GM12891 (cell line): Measurements from ENCODE around the gene ASB2.

ENCODE experiments used
- DNase-seq: peaks from one replicate; pipeline ENCODE4 v3.0.0; 2011; ENCODE audit warnings: low spot score; ENCODE audit not compliant: insufficient read length
- FAIRE-seq: peaks from 2 replicates; lab custom pipeline; 2011; peaks lifted over from hg19 to GRCh38; lab: Jason Lieb, UNC
- PAX5 ChIP-seq: IDR thresholded peaks from 2 replicates; pipeline ENCODE4 v1.6.1; 2011; ENCODE audit warnings: low read length, moderate library complexity, mild to moderate bottlenecking; ENCODE audit not compliant: insufficient read depth, severe bottlenecking
- POLR2A ChIP-seq: IDR thresholded peaks from 2 replicates; pipeline ENCODE4 v1.6.1; 2011; ENCODE audit warnings: low read depth, low read length, control low read depth
- POLR2AphosphoS5 ChIP-seq: IDR thresholded peaks from 2 replicates; pipeline ENCODE4 v1.6.1; 2011; ENCODE audit warnings: low read depth, low read length, control low read depth
- POU2F2 ChIP-seq: IDR thresholded peaks from 2 replicates; pipeline ENCODE4 v1.6.1; 2011; ENCODE audit warnings: low read depth, mild to moderate bottlenecking, control low read depth, low read length, moderate library complexity
- SPI1 ChIP-seq: IDR thresholded peaks from 2 replicates; pipeline ENCODE4 v1.6.1; 2011; ENCODE audit warnings: low read depth, low read length, control low read depth
- TAF1 ChIP-seq: IDR thresholded peaks from 2 replicates; pipeline ENCODE4 v1.6.1; 2011; ENCODE audit warnings: low read depth, low read length, control low read depth

The ASB2 gene

GRCh38 chr14:93926873-93927799 is 49.2 kb downstream of the ASB2 start, which contains the start of gene FAM181A:
TSS of gene FAM181A (plus strand) at chr14:93927344. CDS start at chr14:93928286, 942 bp downstream.
- no peak for FAIRE-seq
- no peak for DNase-seq
- no peak for TF ChIP-seq SPI1
- TF ChIP-seq POLR2AphosphoS5 = no peak
- no peak for TF ChIP-seq PAX5
- no peak for TF ChIP-seq POLR2A
- no peak for TF ChIP-seq POU2F2
- TF ChIP-seq TAF1 = no peak

DNA sequence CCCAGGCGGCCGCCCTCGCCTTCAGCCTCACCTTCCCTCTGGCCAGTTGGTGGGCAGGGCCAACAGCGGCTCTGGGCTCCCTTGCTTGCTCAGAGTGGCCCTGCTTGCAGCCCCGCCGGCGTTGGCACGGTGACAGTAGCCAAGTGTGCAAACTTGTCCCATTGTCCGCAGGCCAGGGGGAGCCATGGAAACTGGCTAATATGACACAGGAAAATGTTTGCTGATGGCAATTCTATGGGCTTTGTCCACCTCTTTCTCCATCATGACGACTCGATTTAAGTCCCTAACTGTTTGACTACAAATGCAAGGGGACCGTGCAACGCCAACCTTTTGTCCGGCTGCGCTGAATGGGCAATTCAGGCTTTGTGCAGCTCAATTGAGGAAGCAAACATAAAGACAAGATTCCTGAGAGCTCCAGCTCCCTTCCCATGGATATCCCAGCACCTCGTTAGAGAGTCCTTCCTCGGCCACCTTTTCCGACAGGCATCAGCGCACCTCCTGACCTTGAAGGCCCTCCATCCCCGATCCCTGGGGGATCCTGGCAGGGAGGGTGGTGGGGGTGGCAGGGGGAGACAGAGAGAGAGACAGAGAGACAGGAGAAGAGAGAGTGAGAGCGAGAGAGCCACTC is 50.0 kb downstream of the ASB2 start:
- FAIRE-seq (no peak), DNase-seq (no peak)
- TF ChIP-seq SPI1 (no peak), TAF1 (no peak), POU2F2 (no peak), POLR2A (no peak), POLR2AphosphoS5 (no peak), PAX5 (no peak)

DNA sequence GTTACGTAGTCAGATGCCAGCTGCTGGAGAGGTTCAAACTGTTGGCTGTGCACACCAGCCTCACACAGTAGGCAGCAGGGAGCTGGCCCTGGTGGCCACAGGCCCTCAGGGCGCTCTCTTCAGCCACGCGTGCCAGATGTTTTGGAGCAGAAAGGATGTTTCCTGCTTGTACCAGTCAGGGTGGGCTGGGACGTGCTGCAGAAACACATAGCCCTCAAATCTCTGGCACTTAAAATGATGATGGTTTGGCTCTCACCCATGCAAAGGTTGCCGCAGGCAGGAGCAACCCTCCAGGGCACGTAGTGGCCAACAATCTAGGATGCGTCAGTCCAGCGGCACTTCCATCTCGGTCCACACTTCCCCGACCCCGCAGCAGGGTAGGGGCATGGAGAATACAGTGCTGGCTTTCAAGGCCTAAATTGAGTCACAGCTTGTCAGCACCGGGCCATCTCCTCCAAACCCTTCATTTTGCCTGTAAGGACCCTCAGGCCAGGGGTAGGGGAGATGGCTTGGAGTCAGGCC is 50.9 kb downstream of the ASB2 start:
- TF ChIP-seq POU2F2 (no peak), PAX5 (no peak), POLR2A (no peak), SPI1 (no peak), POLR2AphosphoS5 (no peak), TAF1 (no peak)
- FAIRE-seq = no peak
- no peak for DNase-seq

GRCh38 chr14:93924592-93925355 is 51.6 kb downstream of the ASB2 start:
- TF ChIP-seq TAF1 (no peak), POU2F2 (no peak), POLR2A (no peak), PAX5 (no peak), SPI1 (no peak), POLR2AphosphoS5 (no peak)
- DNase-seq (no peak), FAIRE-seq (no peak)

DNA sequence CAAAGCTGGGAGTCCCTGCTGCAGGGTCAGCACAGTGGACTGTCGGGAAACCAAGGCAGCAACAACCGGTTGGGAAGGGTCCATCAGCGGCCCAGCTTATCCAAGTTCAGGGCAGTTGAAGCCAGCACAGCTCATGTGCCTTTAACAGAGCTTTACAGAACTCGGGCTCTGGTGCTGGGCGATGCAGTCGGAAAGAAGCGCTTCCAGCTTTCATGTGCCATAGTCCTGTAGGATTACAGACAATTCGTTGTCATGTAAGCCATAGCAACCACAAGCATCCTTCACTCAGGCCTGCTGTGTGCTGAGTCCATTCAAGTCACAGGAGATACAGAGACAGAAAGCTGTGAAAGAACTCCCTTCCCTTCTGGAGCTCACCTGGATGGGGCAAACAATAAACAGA is 52.7 kb downstream of the ASB2 start:
- FAIRE-seq (no peak), DNase-seq (no peak)
- no peak for TF ChIP-seq POLR2AphosphoS5
- no peak for TF ChIP-seq TAF1

DNA sequence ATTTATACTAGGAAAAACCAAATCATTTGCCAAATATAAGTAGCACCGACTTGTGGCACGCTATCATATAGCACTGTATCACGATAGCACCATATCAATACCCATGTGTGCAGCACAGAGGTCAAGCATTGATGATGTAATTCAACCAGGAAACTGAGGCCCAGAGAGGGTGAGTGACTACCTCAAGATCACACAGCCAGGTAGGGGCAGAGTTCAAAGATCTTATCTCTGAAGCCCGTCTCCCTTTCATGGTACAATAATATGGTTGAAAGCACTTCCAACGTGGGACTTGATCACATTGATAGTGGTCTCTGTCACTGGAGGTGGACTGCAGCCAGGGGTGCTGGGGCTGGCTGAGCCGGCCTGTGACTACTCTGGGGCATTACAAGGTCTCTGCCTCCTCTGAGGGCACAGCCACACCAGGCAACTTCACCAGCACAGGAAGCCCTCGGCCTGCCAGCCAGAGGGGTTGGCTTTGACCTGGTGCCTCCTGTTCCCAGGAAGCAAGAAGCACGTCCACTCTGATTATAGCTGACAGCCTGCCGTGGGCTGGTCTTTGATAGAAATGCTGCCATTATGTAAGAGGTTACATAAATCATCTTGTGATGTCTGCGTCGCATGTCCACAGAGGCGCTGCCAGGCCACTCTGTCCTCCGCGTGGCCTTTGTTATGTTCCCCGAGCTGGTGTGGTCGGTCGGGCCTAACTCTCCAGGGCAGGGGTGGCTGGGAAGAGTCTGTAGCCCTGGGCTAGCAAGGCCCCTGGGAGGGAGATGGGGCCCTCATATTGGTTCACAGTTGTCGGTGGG is 55.2 kb downstream of the ASB2 start:
- FAIRE-seq (no peak), DNase-seq (no peak)
- TF ChIP-seq TAF1 (no peak), POLR2AphosphoS5 (no peak), PAX5 (no peak), POU2F2 (no peak), POLR2A (no peak), SPI1 (no peak)

- TF ChIP-seq PAX5 (no peak), POLR2A (no peak), POU2F2 (no peak), POLR2AphosphoS5 (no peak), TAF1 (no peak)
- DNase-seq = no peak
- no peak for FAIRE-seq
Measured at GRCh38 chr14:93917141-93917540, 59.2 kb downstream of the ASB2 start.

GRCh38 chr14:93916498-93916897 is 59.9 kb downstream of the ASB2 start:
- FAIRE-seq (no peak), DNase-seq (no peak)
- no peak for TF ChIP-seq PAX5
- TF ChIP-seq POU2F2 = no peak
- TF ChIP-seq SPI1 = no peak
- no peak for TF ChIP-seq POLR2AphosphoS5
- TF ChIP-seq POLR2A = no peak
- no peak for TF ChIP-seq TAF1
